ENCODE data around the gene NSMF.

The NSMF gene

DNA sequence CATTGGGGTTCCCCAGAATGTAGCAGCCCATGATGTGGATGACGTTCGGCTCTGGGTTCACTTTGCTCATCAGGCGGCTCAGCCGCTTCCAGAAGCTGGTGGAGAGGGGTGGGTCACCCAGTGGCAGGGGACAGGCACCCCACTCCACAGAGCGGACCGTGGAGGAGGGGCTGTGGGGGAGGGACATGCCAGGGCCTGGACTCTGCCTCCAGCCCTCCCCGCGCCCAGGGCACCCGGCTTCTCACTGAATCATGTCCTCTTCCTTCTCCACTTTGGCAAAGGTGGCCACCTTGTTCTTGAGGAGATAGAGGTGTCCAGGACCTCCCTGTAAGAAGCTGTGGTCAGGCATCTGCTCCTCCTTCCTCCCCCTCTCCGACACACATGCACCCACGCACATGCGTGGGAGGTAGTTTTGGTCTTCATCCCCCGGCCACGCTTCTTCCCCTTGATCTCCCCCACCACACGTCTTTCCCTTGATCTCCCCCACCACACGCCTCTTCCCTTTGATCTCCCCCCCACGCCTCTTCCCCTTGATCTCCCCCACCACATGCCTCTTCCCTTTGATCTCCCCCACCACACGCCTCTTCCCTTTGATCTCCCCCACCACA, 9.1 kb downstream of the NSMF start:
- Histone ChIP-seq H3K27ac (no peak overlapping the region), H3K79me2 (ENCODE audit: insufficient read depth, low read depth) (no peaks in the 10 kb centered on the region), H3K27me3 (ENCODE audit: insufficient read depth, low read depth) (peaks cover 5% of the 10 kb centered on the region; the same call in 1 of the 2 replicates), H3K4me1 (ENCODE audit: low read depth, poor library complexity, severe bottlenecking) (peaks cover 12% of the 10 kb centered on the region), H3K4me3 (IDR thresholded peaks at IDR 0.05; ENCODE audit: insufficient read depth, low read depth, low read length) (no peak overlapping the region), H3K9ac (no peak overlapping the region), H3K4me2 (no peak overlapping the region), H4K20me1 (ENCODE audit: insufficient read depth) (no peaks in the 10 kb centered on the region), H2AFZ (ENCODE audit: low read depth) (no peak overlapping the region), H3K36me3 (ENCODE audit: insufficient read depth) (no peaks in the 10 kb centered on the region)
- TF ChIP-seq, protein P1, sequence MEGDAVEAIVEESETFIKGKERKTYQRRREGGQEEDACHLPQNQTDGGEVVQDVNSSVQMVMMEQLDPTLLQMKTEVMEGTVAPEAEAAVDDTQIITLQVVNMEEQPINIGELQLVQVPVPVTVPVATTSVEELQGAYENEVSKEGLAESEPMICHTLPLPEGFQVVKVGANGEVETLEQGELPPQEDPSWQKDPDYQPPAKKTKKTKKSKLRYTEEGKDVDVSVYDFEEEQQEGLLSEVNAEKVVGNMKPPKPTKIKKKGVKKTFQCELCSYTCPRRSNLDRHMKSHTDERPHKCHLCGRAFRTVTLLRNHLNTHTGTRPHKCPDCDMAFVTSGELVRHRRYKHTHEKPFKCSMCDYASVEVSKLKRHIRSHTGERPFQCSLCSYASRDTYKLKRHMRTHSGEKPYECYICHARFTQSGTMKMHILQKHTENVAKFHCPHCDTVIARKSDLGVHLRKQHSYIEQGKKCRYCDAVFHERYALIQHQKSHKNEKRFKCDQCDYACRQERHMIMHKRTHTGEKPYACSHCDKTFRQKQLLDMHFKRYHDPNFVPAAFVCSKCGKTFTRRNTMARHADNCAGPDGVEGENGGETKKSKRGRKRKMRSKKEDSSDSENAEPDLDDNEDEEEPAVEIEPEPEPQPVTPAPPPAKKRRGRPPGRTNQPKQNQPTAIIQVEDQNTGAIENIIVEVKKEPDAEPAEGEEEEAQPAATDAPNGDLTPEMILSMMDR (conservative IDR thresholded peaks at IDR 0.05; ENCODE audit: low read depth, low read length) = no peak

DNA sequence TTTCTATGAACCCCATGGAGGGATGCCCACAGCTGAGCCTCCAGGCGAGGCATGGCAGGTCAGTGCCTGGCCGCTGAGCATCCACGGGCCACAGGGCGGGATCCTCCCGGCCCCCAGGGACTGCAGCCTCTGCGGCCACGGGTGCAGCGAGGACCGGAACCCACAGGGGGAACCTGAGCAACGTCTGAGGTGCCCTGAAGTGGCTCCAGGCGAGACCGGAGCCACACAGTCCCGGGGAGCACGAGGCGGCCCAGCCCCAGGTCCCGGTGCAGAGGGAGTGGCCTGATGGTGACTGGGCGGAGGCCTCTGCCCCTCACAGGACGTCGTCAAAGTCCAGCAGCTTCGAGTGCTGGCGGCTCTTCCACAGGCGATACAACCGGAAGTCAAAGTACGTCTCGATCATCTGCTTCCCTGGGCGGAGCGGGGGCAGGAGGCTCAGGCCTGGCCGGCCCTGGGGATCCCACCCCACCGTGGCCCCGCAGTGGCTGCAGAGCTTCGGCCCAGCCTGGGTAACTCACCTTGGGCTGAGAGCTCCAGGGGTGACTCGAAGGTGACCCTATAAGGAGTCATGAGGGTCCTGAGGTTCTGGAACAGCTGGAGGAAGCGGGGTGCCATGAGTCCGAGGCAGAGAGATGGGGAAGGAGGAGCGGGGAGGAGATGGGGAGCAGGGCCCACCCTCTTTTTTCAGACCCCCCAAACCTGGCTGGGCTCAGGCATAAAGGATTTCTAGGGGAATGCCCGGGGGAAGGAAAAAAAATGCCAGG, 9.9 kb downstream of the NSMF start:
- Histone ChIP-seq H3K4me2 (no peak overlapping the region), H3K4me1 (ENCODE audit: low read depth, poor library complexity, severe bottlenecking) (peaks cover 16% of the 10 kb centered on the region), H3K4me3 (IDR thresholded peaks at IDR 0.05; ENCODE audit: insufficient read depth, low read depth, low read length) (no peak overlapping the region), H3K36me3 (ENCODE audit: insufficient read depth) (no peaks in the 10 kb centered on the region), H3K27ac (no peak overlapping the region), H3K9ac (no peak overlapping the region), H2AFZ (ENCODE audit: low read depth) (no peak overlapping the region), H4K20me1 (ENCODE audit: insufficient read depth) (no peaks in the 10 kb centered on the region), H3K27me3 (ENCODE audit: insufficient read depth, low read depth) (peaks cover 5% of the 10 kb centered on the region; the same call in 1 of the 2 replicates), H3K79me2 (ENCODE audit: insufficient read depth, low read depth) (no peaks in the 10 kb centered on the region)
- TF ChIP-seq, protein P1 (conservative IDR thresholded peaks at IDR 0.05; ENCODE audit: low read depth, low read length) = no peak

DNA sequence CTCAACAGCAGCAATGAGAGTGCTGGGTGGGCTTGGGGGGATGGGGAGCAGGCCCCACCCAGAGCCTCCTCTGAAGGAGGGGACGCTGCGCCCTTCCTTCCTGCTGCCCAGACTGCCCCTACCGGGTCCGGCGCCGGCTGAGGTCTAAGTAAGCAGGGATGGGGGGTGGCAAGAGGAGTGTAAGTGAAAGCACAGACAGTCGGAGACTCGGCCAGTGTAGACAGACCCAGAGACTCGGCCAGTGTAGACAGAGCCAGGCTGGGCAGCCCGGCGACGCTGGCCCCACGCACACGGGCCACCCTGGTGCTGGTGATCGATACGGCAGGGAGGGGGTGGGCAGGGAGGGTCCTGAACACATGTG, 10.6 kb downstream of the NSMF start:
- Histone ChIP-seq H3K4me1 (ENCODE audit: low read depth, poor library complexity, severe bottlenecking) (peaks cover 16% of the 10 kb centered on the region), H3K27me3 (ENCODE audit: insufficient read depth, low read depth) (peaks cover 7% of the 10 kb centered on the region; the same call in 1 of the 2 replicates), H4K20me1 (ENCODE audit: insufficient read depth) (no peaks in the 10 kb centered on the region), H3K79me2 (ENCODE audit: insufficient read depth, low read depth) (no peaks in the 10 kb centered on the region), H3K9ac (no peak overlapping the region), H3K4me3 (IDR thresholded peaks at IDR 0.05; ENCODE audit: insufficient read depth, low read depth, low read length) (no peak overlapping the region), H2AFZ (ENCODE audit: low read depth) (no peak overlapping the region), H3K27ac (no peak overlapping the region), H3K36me3 (ENCODE audit: insufficient read depth) (no peaks in the 10 kb centered on the region), H3K4me2 (no peak overlapping the region)
- TF ChIP-seq, protein P1 (conservative IDR thresholded peaks at IDR 0.05; ENCODE audit: low read depth, low read length) = no peak

DNA sequence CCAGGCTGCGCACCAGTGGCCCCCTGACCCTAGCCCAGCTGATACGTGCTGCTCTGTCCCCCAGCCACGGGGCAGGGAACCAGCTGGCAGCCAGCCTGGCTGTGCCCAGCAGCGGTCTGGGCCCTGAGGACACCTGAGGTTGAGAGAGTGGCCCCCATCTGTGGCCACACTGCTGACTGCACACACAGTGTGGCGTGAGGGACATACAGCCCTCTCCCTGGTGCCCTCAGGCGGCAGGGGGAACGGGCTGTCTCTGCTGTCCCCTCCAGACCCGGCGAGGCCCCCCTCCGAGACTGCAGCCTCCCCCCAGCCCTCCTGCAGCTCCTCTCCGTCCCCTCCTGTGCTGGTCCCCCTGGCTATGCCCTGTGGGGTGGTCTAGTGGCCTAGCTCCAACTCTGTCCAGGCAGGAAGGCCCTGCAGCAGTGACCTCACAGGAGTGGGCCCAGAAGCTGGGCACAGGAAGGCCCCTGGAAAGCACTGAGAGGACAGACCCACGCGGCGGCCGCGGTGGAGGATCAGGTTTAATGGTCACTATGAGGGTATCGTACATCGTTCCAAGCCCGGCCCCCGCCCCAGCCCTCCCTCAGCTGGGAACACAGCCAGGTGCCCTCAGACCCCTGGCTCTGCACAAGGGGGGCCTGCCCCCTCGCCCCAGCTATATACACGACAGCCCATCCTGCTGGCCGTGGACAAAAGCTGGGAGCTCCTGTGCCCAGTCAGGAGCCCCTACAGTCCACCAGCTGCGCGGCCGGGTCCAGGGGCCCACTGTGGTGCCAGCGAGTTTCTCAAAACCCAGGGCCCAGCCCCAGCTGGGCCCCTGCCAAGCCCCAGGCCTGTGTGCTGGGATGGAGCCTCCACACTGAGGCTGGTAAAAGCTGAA, 11.2 kb downstream of the NSMF start:
- Histone ChIP-seq H4K20me1 (ENCODE audit: insufficient read depth) (no peaks in the 10 kb centered on the region), H3K79me2 (ENCODE audit: insufficient read depth, low read depth) (no peaks in the 10 kb centered on the region), H3K27me3 (ENCODE audit: insufficient read depth, low read depth) (peaks cover 13% of the 10 kb centered on the region), H3K36me3 (ENCODE audit: insufficient read depth) (no peaks in the 10 kb centered on the region), H3K4me2 (no peak overlapping the region), H3K4me3 (IDR thresholded peaks at IDR 0.05; ENCODE audit: insufficient read depth, low read depth, low read length) (no peak overlapping the region), H2AFZ (ENCODE audit: low read depth) (no peak overlapping the region), H3K4me1 (ENCODE audit: low read depth, poor library complexity, severe bottlenecking) (peaks cover 16% of the 10 kb centered on the region), H3K9ac (no peak overlapping the region), H3K27ac (no peak overlapping the region)
- TF ChIP-seq, protein P1 (conservative IDR thresholded peaks at IDR 0.05; ENCODE audit: low read depth, low read length) = no peak

All from KMS-11 (cell line).